ENCODE data around the gene APBA2. TPM values are rescaled to one million over a fixed set of nuclear protein-coding genes. Genes with fewer than 3 reads are reported as not detected.

APBA2 gene
- total RNA-seq, 1 experiment from 2014 or later: 0.31 TPM

DNA sequence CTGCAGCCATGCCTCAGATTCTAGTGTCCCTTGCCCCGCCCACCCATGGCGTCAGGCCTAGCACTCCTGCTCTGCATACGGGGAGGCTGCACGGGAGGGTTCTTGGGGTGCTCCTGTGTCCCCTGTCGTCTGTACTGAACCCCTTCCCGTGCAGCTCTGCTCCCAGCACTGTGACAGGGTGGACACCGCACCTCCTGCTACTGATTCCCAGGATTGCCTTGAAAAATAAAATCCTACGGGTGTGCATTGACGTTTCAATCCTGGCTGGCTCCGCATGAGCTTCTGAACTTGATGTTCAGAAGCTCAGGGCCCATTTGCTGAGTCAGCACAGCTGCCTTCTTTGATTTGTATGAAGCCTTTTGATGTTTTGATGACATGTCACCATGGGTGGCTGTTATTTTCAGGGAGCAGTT lies 176.4 kb downstream of the APBA2 start:
- Histone ChIP-seq H3K27me3 (ENCODE audit: control insufficient read depth, insufficient read depth, low read length) (0 out of 2 replicates have a peak, but pooled peaks cover 2% of the 10 kb centered on the region), H3K9me3 (ENCODE audit: control insufficient read depth, insufficient read depth, low read depth, low read length) (no peaks in the 10 kb centered on the region), H3K4me3 (ENCODE audit: low read depth in 2 of 2, low read length in 2 of 2) (no peak overlapping the region), H3K4me1 (ENCODE audit: control insufficient read depth, insufficient read depth, low read length) (no peaks in the 10 kb centered on the region), H3K27ac (ENCODE audit: low read length) (no peak overlapping the region), H3K36me3 (ENCODE audit: control insufficient read depth, insufficient read depth, low read length) (no peaks in the 10 kb centered on the region)
- ChIA-PET CTCF (no interaction called here), POLR2A (no interaction called here)
- ATAC-seq (no peak), DNase-seq (ENCODE audit: low read depth, low spot score) (no peak)
- intact Hi-C loops (cut with micrococcal nuclease; ENCODE audit: unreplicated experiment): no loop called here
- in situ Hi-C loops (cut with HindIII; ENCODE audit: low pct_unique_long_range_greater_than_20kb, low sequenced_read_pairs): no loop called here
- no peak for TF ChIP-seq POLR2AphosphoS5 (IDR thresholded peaks at IDR 0.05; ENCODE audit: low read depth, low read length)
- no peak for TF ChIP-seq SIN3A (IDR thresholded peaks at IDR 0.05; ENCODE audit: borderline replicate concordance, insufficient read depth, low read depth, low read length)
- TF ChIP-seq, protein P1, sequence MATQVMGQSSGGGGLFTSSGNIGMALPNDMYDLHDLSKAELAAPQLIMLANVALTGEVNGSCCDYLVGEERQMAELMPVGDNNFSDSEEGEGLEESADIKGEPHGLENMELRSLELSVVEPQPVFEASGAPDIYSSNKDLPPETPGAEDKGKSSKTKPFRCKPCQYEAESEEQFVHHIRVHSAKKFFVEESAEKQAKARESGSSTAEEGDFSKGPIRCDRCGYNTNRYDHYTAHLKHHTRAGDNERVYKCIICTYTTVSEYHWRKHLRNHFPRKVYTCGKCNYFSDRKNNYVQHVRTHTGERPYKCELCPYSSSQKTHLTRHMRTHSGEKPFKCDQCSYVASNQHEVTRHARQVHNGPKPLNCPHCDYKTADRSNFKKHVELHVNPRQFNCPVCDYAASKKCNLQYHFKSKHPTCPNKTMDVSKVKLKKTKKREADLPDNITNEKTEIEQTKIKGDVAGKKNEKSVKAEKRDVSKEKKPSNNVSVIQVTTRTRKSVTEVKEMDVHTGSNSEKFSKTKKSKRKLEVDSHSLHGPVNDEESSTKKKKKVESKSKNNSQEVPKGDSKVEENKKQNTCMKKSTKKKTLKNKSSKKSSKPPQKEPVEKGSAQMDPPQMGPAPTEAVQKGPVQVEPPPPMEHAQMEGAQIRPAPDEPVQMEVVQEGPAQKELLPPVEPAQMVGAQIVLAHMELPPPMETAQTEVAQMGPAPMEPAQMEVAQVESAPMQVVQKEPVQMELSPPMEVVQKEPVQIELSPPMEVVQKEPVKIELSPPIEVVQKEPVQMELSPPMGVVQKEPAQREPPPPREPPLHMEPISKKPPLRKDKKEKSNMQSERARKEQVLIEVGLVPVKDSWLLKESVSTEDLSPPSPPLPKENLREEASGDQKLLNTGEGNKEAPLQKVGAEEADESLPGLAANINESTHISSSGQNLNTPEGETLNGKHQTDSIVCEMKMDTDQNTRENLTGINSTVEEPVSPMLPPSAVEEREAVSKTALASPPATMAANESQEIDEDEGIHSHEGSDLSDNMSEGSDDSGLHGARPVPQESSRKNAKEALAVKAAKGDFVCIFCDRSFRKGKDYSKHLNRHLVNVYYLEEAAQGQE (IDR thresholded peaks at IDR 0.05; ENCODE audit: insufficient read depth in 1 of 2, low read depth in 2 of 2, low read length in 1 of 2): no peak
- TF ChIP-seq, protein P2, sequence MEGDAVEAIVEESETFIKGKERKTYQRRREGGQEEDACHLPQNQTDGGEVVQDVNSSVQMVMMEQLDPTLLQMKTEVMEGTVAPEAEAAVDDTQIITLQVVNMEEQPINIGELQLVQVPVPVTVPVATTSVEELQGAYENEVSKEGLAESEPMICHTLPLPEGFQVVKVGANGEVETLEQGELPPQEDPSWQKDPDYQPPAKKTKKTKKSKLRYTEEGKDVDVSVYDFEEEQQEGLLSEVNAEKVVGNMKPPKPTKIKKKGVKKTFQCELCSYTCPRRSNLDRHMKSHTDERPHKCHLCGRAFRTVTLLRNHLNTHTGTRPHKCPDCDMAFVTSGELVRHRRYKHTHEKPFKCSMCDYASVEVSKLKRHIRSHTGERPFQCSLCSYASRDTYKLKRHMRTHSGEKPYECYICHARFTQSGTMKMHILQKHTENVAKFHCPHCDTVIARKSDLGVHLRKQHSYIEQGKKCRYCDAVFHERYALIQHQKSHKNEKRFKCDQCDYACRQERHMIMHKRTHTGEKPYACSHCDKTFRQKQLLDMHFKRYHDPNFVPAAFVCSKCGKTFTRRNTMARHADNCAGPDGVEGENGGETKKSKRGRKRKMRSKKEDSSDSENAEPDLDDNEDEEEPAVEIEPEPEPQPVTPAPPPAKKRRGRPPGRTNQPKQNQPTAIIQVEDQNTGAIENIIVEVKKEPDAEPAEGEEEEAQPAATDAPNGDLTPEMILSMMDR (IDR thresholded peaks at IDR 0.05): no peak
- no peak for TF ChIP-seq TCF7L2 (IDR thresholded peaks at IDR 0.05; ENCODE audit: low read depth, low read length)
- no TSS peak for BruUV-seq (replicated peaks)

DNA sequence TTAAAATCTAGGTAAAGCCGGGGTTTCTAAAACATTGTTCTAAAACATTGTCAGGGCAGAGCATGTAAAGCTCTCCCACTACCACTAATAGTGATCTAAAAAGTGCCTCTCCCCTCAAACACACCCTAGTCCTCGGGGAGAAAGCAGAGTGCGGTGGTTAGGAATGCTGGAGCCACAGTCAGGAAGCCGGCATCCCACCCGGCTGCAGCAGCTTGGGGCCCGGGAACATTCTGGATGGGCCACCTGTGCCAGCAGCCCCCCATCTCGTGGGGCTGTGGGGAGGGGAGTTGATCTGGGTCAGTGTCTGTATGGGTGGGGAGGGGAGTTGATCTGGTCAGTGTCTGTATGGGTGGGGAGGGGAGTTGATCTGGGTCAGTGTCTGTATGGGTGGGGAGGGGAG lies 176.9 kb downstream of the APBA2 start:
- POLR2A ChIA-PET: no interaction called here
- DNase-seq (ENCODE audit: low read depth, low spot score) (no peak), ATAC-seq (no peak)
- Histone ChIP-seq H3K9me3 (ENCODE audit: control insufficient read depth, insufficient read depth, low read depth, low read length) (no peaks in the 10 kb centered on the region), H3K27ac (ENCODE audit: low read length) (no peak overlapping the region), H3K36me3 (ENCODE audit: control insufficient read depth, insufficient read depth, low read length) (no peaks in the 10 kb centered on the region), H3K4me3 (ENCODE audit: low read depth in 2 of 2, low read length in 2 of 2) (no peak overlapping the region), H3K27me3 (ENCODE audit: control insufficient read depth, insufficient read depth, low read length) (0 out of 2 replicates have a peak, but pooled peaks cover 2% of the 10 kb centered on the region), H3K4me1 (ENCODE audit: control insufficient read depth, insufficient read depth, low read length) (no peaks in the 10 kb centered on the region)
- intact Hi-C loops (cut with micrococcal nuclease; ENCODE audit: unreplicated experiment) (no loop called here), in situ Hi-C loops (cut with HindIII; ENCODE audit: low pct_unique_long_range_greater_than_20kb, low sequenced_read_pairs) (no loop called here)
- TF ChIP-seq, protein P2 (IDR thresholded peaks at IDR 0.05): no peak
- no peak for TF ChIP-seq TCF7L2 (IDR thresholded peaks at IDR 0.05; ENCODE audit: low read depth, low read length)
- TF ChIP-seq, protein P1 (IDR thresholded peaks at IDR 0.05; ENCODE audit: insufficient read depth in 1 of 2, low read depth in 2 of 2, low read length in 1 of 2): no peak
- TF ChIP-seq POLR2AphosphoS5 (IDR thresholded peaks at IDR 0.05; ENCODE audit: low read depth, low read length): no peak
- TF ChIP-seq SIN3A (IDR thresholded peaks at IDR 0.05; ENCODE audit: borderline replicate concordance, insufficient read depth, low read depth, low read length): no peak
- no TSS peak for BruUV-seq (replicated peaks)
- CTCF ChIA-PET: no interaction called here
